Ovary (tissue), 9 donors: ENCODE results near the gene LSS. TPM values are rescaled to one million over a fixed set of nuclear protein-coding genes. Genes with fewer than 3 reads are reported as not detected.

ENCODE experiments used
- DNase-seq, 5 donors: peaks; one replicate each; pipeline ENCODE4 v3.0.0-alpha.2; 2019 to 2020
- H3K27ac ChIP-seq, 2 donors: fragments of 200-600 bp; one replicate each; pipeline versions ENCODE4 v1.5.1 to v1.8.0; 2019 to 2022
- H3K27me3 ChIP-seq: fragments of 200-600 bp; one replicate; pipeline ENCODE4 v1.8.0; 2022
- H3K36me3 ChIP-seq: fragments of 200-600 bp; sonication (generic); one replicate; pipeline ENCODE4 v1.5.1; 2019
- H3K4me1 ChIP-seq: one replicate; pipeline ENCODE4 v1.8.1; 2013; ENCODE audit warnings: mild to moderate bottlenecking, moderate library complexity; ENCODE audit not compliant: insufficient read depth
- H3K4me3 ChIP-seq: fragments of 200-600 bp; sonication (generic); one replicate; pipeline ENCODE4 v1.5.1; 2017
- H3K9me3 ChIP-seq, 2 donors: fragments of 200-600 bp in 1 of 2; sonication (generic) in 1 of 2; one replicate each; pipeline versions ENCODE4 v1.5.1 to v1.8.1; 2013 to 2019; ENCODE audit warnings: mild to moderate bottlenecking in 1 of 2, moderate library complexity in 1 of 2
- CTCF ChIP-seq, 3 donors: fragments of 450-650 bp in 2 of 3; fragments of 200-600 bp in 1 of 3; IDR thresholded peaks; one replicate each; pipeline versions ENCODE4 v1.5.1 to v1.8.0; 2016 to 2022; ENCODE audit warnings: antibody characterized with exemption in 3 of 3, mild to moderate bottlenecking in 1 of 3
- EP300 ChIP-seq: sonication (generic); formaldehyde crosslinking; IDR thresholded peaks from one replicate; pipeline ENCODE4 v1.6.1; 2017; ENCODE audit warnings: antibody characterized with exemption
- POLR2A ChIP-seq: fragments of 450-650 bp; IDR thresholded peaks from one replicate; pipeline ENCODE4 v1.6.1; 2017; ENCODE audit warnings: antibody characterized with exemption, mild to moderate bottlenecking, moderate library complexity
- WGBS, 3 donors: extraction: QIAGEN DNeasy Blood & Tissue Kit in 1 of 3; methylation state at CpG; one replicate each; pipeline versions ENCODE4 v1.1.5 to v1.1.7; 2013 to 2017; 5-methylcytosine and 5-hydroxymethylcytosine counted together
- intact Hi-C, 4 donors: fragments of 100-400 bp; cut with DNase I; formaldehyde crosslinking; loops; one replicate each; pipeline versions ENCODE4 v1.11.0 to v1.15.1; 2022 to 2023
- polyA plus RNA-seq, 2 donors: library from polyadenylated mRNA; stranded (reverse); fragments of 200-250 nt in 1 of 2; fragments of 350-450 nt in 1 of 2; fragmentation: Illumina TruSeq in 1 of 2; extraction: RNeasy Lipid Tissue Mini Kit (QIAGEN cat#74804) in 1 of 2; gene quantifications; one replicate each; pipeline ENCODE4 v1.2.3, GENCODE V29; 2013 to 2014
- total RNA-seq, 7 donors: library from RNA; depleted of rRNA in 2 of 7; stranded (reverse); fragments of >200 nt in 2 of 7; fragmentation: NEBNext Ultra II Directional in 3 of 7; extraction: Animal tissue kit (Norgen Biotek cat#: 25700) in 3 of 7; gene quantifications; one replicate each; pipeline versions ENCODE4 v1.1.0 to v1.2.4, GENCODE V29; 2016 to 2023
- donor health status: DM: no; HTN: no; CAD: no; lungs with moderate emphysema.
- donor health status: DM: no; HTN: no; CAD: no.
- donor health status: Bipolar disorder and iron deficiency.
- donor health status: DM: yes; HTN: yes; CAD: no.
- donor health status: DM: no; HTN: no; CAD: no.
- donor health status: DM: yes; HTN: yes; CAD: no.

The LSS gene
- total and polyA plus RNA-seq, 9 donors = 19.8 to 201 (median 76.0) TPM

DNA sequence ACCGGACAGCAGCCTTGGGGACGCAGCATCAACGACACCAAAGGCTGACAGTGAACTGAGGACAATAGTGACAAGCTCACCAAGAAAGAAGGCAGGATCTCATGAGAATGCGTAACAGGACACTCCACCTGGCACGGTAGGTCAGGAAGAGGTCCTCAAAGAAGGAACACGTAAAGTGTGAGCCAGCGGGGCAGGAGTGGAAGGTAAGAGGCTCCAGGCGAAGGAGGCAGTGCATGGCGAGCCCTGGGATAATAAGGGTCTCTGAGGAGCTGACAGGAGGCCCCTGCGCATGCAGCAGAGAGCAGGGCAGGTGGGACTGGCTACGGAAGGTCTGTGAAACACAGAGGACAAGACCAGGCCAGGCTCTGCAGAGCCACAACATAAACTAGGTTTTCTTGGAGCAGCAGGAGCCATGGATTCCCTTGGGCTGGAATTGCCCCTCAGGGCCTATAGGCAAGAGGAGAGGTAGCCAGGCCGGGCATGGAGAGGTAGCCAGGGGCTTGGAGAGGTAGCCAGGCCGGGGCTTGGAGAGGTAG, 8.2 kb downstream of the LSS start:
- Histone ChIP-seq H3K36me3 (no peaks in the 10 kb centered on the region), H3K27me3 (no peaks in the 10 kb centered on the region), H3K4me3 (no peak overlapping the region), H3K27ac (no peak overlapping the region), H3K9me3 (no peaks in the 10 kb centered on the region), H3K4me1 (no peaks in the 10 kb centered on the region)
- intact Hi-C loops = loop anchor here in 2 of 4 donors (10.0 kb wide), 2 partner anchors 64 to 66 kb away; partner anchors contain the start of genes FTCD (in 1 of the 2), MCM3AP (in 1 of the 2) and YBEY (in 1 of the 2)
- TF ChIP-seq EP300 (no peak), CTCF (IDR thresholded peaks at IDR 0.05) (no peak), POLR2A (no peak)
- peak in 3 of 5 donors; percentile 13 to 24 (median 13) for DNase-seq
- 89 to 94% (median 92%) methylated on average over 13 of the region's 13 CpGs for WGBS, 3 donors

GRCh38 chr21:46219591-46220239, 8.9 kb downstream of the LSS start:
- no peak overlapping the region for H3K4me3 ChIP-seq
- DNase-seq = peak in 1 of 5 donors; percentile 32
- H3K27ac ChIP-seq = no peak overlapping the region
- H3K4me1 ChIP-seq = no peaks in the 10 kb centered on the region
- no peaks in the 10 kb centered on the region for H3K36me3 ChIP-seq
- 79 to 81% (median 80%) methylated on average over 13 of the region's 13 CpGs for WGBS, 3 donors
- intact Hi-C loops = loop anchor here in 2 of 4 donors (5.0 to 10.0 kb wide), 3 partner anchors 65 to 77 kb away; partner anchors contain the start of genes FTCD (in 1 of the 2), MCM3AP (in 1 of the 2) and YBEY (in 1 of the 2)
- H3K9me3 ChIP-seq = no peaks in the 10 kb centered on the region
- TF ChIP-seq EP300 = no peak
- no peak for TF ChIP-seq CTCF (IDR thresholded peaks at IDR 0.05)
- no peak for TF ChIP-seq POLR2A
- no peaks in the 10 kb centered on the region for H3K27me3 ChIP-seq

DNA sequence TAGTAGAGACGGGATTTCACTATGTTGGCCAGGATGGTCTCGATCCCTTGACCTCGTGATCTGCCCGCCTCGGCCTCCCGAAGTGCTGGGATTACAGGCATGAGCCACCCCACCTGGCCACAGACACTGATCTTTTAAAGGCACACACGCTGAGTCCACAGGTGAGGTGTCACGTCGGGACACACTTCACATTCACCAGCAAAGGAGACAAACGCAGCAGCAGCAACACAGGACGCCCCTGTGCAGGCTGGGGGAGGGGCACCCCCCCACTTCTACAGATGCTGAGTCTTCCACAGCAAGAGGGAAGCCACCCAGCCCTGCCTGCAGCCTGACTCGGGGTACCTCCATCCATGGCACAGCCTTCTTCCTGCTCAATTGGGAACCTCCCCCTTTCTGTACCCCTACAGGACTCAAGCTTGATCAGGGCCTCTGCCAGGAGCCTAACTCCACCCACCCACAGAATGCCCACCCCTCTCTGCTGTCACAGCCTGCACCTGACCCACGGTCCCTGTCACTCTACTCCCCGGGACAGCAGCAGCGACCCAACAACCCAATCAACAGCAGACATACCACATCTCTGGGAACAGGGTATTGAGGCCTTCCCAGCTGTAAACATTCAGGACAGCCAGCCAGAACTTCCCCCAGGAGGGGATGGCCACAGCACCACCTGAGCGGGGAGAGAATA, 9.5 kb downstream of the LSS start:
- H3K27me3 ChIP-seq = no peaks in the 10 kb centered on the region
- H3K4me3 ChIP-seq = no peak overlapping the region
- TF ChIP-seq POLR2A (no peak), EP300 (no peak), CTCF (IDR thresholded peaks at IDR 0.05) (no peak)
- intact Hi-C loops = loop anchor here in 1 of 4 donors (5.0 kb wide), 1 partner anchor 77 kb away; no protein-coding TSS in a partner anchor
- DNase-seq = peak in 1 of 5 donors; percentile 16
- 82 to 85% (median 84%) methylated on average over 16 of the region's 16 CpGs for WGBS, 3 donors
- no peaks in the 10 kb centered on the region for H3K9me3 ChIP-seq
- no peaks in the 10 kb centered on the region for H3K36me3 ChIP-seq
- no peak overlapping the region for H3K27ac ChIP-seq
- H3K4me1 ChIP-seq = no peaks in the 10 kb centered on the region

DNA sequence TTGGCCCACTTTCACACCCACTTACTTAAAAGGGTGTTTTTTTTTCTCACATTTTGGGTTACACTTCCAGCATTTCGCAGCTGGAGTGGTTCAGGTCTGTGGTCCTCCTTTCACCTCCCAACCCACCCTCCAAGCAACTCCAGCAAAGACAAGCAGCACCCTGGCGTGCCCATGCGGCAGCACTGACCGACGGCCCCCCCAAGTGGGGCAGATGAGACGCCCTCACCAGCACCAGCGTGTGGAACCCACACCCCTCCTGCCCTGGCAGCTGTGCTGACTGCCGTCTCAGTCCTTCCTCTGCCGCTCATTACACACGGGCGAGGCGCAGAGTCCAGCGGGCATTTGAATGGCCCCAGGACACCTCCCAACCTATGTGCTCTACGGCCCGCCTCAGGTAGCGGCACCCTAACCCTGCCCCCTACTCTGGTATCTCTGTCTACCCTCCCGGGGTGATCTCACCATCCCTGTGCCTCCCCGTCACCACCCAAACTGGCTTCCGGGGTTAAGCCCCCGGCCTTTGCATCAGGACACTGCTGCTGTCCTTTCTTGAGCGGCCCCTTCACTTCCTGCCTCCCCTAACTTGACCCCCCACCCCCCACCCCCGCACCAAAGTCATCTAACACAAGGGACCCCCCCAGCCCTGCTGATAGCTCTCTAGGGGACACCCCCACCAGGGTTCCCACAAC, 10.9 kb downstream of the LSS start:
- 89 to 91% (median 91%) methylated on average over 22 of the region's 22 CpGs for WGBS, 3 donors
- TF ChIP-seq CTCF (IDR thresholded peaks at IDR 0.05) (no peak), EP300 (no peak), POLR2A (no peak)
- intact Hi-C loops = loop anchor here in 1 of 4 donors (5.0 kb wide), 1 partner anchor 75 kb away; no protein-coding TSS in a partner anchor
- Histone ChIP-seq H3K27me3 (no peaks in the 10 kb centered on the region), H3K9me3 (no peaks in the 10 kb centered on the region), H3K4me3 (no peak overlapping the region), H3K27ac (no peak overlapping the region), H3K36me3 (no peaks in the 10 kb centered on the region), H3K4me1 (no peaks in the 10 kb centered on the region)
- DNase-seq = peak in 2 of 5 donors; percentile 16 to 32
